Lower leg skin (tissue), 4 donors: Measurements from ENCODE around the gene MANF. TPM values are rescaled to one million over a fixed set of nuclear protein-coding genes. Genes with fewer than 3 reads are reported as not detected.

Experiments used
- DNase-seq, 2 donors: peaks; one replicate each; pipeline ENCODE4 v3.0.0-alpha.2; 2019; ENCODE audit warnings: low spot score in 2 of 2
- H3K4me3 ChIP-seq: fragments of 200-600 bp; sonication (generic); 2 replicates; pipeline ENCODE4 v1.5.1; 2017; ENCODE audit warnings: mild to moderate bottlenecking, low read depth; ENCODE audit not compliant: poor library complexity, severe bottlenecking
- POLR2A ChIP-seq, 2 donors: fragments of 450-650 bp; IDR thresholded peaks; one replicate each; pipeline ENCODE4 v1.6.1; 2016 to 2017; ENCODE audit warnings: antibody characterized with exemption in 2 of 2, mild to moderate bottlenecking in 1 of 2, moderate library complexity in 1 of 2
- WGBS, 2 donors: methylation state at CpG; one replicate each; pipeline ENCODE4 v1.1.5; 2018; 5-methylcytosine and 5-hydroxymethylcytosine counted together
- intact Hi-C: fragments of 100-400 bp; cut with DNase I; formaldehyde crosslinking; loops from one replicate; pipeline ENCODE4 v1.15.0; 2023; ENCODE audit warnings: low total_unique reads
- total RNA-seq, 4 donors: library from RNA; depleted of rRNA; stranded (reverse); fragments of >200 nt; gene quantifications; one replicate each; pipeline ENCODE4 v1.1.0, GENCODE V29; 2016
- TF ChIP-seq, protein P1 (sequence below), 3 donors: fragments of 450-650 bp; IDR thresholded peaks; one replicate each; pipeline ENCODE4 v1.5.1; 2016; ENCODE audit warnings: antibody characterized with exemption in 3 of 3, mild to moderate bottlenecking in 3 of 3, moderate library complexity in 2 of 3

The MANF gene
- total RNA-seq, 4 donors from 2014 or later, result 36.0 to 58.5 (median 48.2) TPM

- TF ChIP-seq, protein P1, sequence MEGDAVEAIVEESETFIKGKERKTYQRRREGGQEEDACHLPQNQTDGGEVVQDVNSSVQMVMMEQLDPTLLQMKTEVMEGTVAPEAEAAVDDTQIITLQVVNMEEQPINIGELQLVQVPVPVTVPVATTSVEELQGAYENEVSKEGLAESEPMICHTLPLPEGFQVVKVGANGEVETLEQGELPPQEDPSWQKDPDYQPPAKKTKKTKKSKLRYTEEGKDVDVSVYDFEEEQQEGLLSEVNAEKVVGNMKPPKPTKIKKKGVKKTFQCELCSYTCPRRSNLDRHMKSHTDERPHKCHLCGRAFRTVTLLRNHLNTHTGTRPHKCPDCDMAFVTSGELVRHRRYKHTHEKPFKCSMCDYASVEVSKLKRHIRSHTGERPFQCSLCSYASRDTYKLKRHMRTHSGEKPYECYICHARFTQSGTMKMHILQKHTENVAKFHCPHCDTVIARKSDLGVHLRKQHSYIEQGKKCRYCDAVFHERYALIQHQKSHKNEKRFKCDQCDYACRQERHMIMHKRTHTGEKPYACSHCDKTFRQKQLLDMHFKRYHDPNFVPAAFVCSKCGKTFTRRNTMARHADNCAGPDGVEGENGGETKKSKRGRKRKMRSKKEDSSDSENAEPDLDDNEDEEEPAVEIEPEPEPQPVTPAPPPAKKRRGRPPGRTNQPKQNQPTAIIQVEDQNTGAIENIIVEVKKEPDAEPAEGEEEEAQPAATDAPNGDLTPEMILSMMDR (IDR thresholded peaks at IDR 0.05), result no peak
- TF ChIP-seq POLR2A (IDR thresholded peaks at IDR 0.05), result no peak
- no peak overlapping the region for H3K4me3 ChIP-seq
- WGBS, 2 donors, result 85 to 86% methylated on average over 4 of the region's 4 CpGs
- intact Hi-C loops, result no loop called here
- no peak for DNase-seq
These were observed 16.6 kb downstream of the MANF start for GRCh38 chr3:51401735-51402134.

DNA sequence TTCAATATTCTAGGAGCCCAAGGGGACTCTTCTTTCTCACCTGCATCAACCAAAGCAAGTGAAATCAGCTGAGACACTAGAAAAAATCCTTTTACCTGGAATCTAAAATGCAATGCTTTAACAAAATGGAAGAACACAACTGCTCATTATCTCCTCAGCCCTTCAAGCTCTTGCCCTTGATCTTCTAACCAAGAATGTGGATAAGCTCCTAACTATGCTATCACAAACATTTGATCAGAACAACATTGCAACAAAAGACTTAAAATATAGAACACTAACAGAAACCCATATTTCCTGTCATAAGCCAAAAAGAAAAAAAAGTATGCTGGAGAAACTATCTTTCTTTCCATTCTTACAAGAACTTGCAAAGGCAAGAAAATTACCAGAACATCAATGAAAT is 18.6 kb downstream of the MANF start:
- TF ChIP-seq, protein P1 (IDR thresholded peaks at IDR 0.05), result no peak
- no peak for TF ChIP-seq POLR2A (IDR thresholded peaks at IDR 0.05)
- DNase-seq, result no peak
- intact Hi-C loops, result no loop called here
- H3K4me3 ChIP-seq, result no peak overlapping the region

- TF ChIP-seq POLR2A (IDR thresholded peaks at IDR 0.05), result no peak
- TF ChIP-seq, protein P1 (IDR thresholded peaks at IDR 0.05), result no peak
- intact Hi-C loops, result no loop called here
- WGBS, 2 donors, result 91 to 95% methylated on average over 2 of the region's 2 CpGs
- no peak for DNase-seq
- no peak overlapping the region for H3K4me3 ChIP-seq
These were observed 22.9 kb downstream of the MANF start for GRCh38 chr3:51408021-51408420.

- 78 to 80% methylated on average over 2 of the region's 2 CpGs for WGBS, 2 donors
- H3K4me3 ChIP-seq, result no peak overlapping the region
- intact Hi-C loops, result no loop called here
- no peak for DNase-seq
- no peak for TF ChIP-seq POLR2A (IDR thresholded peaks at IDR 0.05)
- TF ChIP-seq, protein P1 (IDR thresholded peaks at IDR 0.05), result no peak
These were observed 23.7 kb downstream of the MANF start for GRCh38 chr3:51408813-51409212.

- no peak overlapping the region for H3K4me3 ChIP-seq
- no peak for DNase-seq
- TF ChIP-seq POLR2A (IDR thresholded peaks at IDR 0.05), result no peak
- TF ChIP-seq, protein P1 (IDR thresholded peaks at IDR 0.05), result no peak
- WGBS, 2 donors, result 97 to 98% methylated on average over 3 of the region's 3 CpGs
- intact Hi-C loops, result no loop called here
These were observed 37.1 kb downstream of the MANF start for GRCh38 chr3:51422211-51422610.

DNA sequence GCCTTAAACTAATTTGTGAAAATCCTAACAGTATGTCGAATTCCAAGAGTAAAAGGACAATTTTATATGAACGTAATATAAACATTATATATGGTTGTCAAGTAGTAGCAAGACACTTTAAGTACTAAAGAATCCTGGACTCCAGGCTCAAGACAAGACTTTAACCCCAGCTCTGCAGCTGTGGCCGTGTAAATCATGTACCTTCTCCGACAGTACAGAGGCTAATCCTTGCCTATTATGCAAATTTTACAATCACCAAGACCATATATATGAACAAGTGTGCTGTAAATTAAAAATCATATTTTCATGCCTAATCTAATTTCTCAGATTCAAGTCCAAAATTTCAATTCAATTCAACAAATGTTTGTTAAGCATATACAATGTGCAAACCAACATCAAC is 41.8 kb downstream of the MANF start:
- H3K4me3 ChIP-seq, result no peak overlapping the region
- no peak for DNase-seq
- no peak for TF ChIP-seq POLR2A (IDR thresholded peaks at IDR 0.05)
- TF ChIP-seq, protein P1 (IDR thresholded peaks at IDR 0.05), result no peak
- WGBS, 2 donors, result 93% methylated on average over 4 of the region's 4 CpGs
- intact Hi-C loops, result no loop called here
